ENCODE measurements around the gene CDH4.

CDH4 gene

DNA sequence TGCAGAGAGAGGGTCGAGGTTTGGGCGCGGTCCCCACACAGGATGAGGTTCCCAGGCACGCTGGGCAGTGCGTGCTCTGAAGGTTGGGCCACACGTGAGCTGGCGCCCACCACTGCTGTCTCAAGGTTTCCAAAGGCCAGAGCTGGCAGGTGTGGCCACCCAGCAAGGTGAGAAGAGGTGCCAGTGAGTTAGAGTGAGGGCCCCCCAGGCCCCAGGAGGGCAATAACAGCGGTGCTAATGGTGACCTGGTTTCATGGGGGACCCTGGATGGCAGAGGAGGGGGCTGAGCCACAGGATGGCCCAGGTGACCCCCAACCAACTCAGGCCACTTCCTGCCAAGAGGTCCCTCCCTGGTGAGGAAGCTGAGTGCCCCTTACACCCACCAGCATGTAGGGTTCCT lies 628.6 kb downstream of the CDH4 start:
- no peak for DNase-seq (ENCODE audit: low spot score)

GRCh38 chr20:61881416-61881815 lies 629.4 kb downstream of the CDH4 start:
- no peak for DNase-seq (ENCODE audit: low spot score)

DNA sequence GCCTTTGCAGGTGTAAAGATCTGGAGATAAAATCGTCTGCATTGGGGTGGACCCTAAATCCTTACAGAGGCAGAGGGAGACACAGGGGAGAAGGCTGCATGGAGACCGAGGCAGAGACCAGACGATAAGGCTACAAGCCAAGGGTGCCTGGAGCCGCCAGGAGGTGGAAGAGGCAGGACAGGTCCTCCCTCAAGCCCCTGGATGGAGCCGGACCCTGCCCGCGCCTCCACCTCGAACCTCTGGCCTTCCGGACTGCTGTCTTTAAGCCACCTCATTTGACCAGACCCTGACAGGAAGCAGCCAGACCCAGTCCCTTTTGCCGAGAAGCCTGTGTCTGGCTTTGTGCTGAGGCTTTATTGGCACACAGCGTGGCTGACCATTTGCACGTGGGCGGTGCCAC lies 629.8 kb downstream of the CDH4 start:
- DNase-seq (ENCODE audit: low spot score), result no peak

GRCh38 chr20:61882716-61883615 lies 630.9 kb downstream of the CDH4 start:
- no peak for DNase-seq (ENCODE audit: low spot score)

DNA sequence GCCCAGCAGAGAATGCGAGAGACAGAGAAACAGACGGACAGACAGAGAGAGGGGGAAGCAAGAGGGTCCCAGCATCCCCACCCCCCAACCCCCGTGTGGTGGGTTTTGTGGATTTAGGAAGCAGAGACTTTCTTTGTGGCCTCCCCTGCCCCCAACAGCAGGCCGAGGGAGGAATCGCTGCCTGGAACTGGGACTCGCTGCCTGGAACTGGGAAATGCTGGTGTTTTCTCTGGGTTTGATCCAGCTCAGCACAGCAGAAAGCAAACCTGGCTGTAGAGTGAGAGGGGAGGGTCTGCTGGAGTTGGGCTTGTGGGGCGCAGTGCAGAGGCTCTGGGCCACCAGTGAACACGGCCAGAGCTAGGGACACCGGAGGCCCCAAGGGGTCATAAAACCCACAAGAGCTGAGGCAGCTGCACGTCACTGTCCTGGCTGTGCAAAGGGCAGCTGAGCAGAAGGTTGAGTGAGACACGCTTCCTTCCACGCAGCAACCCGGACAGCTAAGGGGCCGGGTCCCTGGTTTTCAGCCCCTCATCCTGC lies 631.9 kb downstream of the CDH4 start:
- no peak for DNase-seq (ENCODE audit: low spot score)

DNA sequence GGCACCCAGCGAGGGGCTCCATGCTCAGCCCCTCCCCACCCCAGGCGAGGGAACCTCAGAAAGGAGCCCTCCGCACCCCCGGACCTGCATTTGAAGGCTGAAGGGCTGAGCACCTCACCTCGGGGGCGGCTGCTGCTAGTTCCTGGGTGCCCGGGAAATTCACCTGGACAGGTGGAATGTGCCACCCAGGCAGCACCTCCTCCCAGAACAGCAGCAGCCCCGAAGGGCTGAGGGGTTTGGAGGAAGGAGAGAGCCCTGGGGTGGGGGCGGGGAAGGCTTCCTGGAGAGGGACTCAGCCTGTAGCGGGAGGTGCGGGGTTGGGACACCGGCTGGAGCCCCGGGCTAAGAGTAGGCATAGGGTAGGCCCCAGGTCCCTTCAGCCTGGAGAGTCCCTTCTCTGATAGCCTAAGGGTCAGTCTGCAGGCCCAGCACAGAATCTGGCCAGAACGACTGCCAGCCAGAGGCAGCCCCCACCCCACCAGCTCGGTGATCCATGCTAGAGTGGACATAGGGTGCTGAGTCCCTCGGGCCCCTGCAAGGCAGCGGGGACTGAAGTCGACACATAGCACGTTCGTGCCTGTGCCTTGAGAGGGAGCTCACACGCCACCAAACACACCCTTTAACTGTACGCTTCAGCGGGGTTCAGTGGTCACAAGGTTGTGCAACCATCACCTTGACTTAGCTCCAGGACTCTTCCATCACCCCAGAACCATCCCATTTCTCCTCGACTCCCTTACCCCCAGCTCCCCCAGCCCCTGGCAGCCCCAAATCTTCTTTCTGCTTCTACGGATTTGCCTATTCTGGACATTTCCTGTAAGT lies 632.7 kb downstream of the CDH4 start:
- DNase-seq (ENCODE audit: low spot score), result no peak

DNA sequence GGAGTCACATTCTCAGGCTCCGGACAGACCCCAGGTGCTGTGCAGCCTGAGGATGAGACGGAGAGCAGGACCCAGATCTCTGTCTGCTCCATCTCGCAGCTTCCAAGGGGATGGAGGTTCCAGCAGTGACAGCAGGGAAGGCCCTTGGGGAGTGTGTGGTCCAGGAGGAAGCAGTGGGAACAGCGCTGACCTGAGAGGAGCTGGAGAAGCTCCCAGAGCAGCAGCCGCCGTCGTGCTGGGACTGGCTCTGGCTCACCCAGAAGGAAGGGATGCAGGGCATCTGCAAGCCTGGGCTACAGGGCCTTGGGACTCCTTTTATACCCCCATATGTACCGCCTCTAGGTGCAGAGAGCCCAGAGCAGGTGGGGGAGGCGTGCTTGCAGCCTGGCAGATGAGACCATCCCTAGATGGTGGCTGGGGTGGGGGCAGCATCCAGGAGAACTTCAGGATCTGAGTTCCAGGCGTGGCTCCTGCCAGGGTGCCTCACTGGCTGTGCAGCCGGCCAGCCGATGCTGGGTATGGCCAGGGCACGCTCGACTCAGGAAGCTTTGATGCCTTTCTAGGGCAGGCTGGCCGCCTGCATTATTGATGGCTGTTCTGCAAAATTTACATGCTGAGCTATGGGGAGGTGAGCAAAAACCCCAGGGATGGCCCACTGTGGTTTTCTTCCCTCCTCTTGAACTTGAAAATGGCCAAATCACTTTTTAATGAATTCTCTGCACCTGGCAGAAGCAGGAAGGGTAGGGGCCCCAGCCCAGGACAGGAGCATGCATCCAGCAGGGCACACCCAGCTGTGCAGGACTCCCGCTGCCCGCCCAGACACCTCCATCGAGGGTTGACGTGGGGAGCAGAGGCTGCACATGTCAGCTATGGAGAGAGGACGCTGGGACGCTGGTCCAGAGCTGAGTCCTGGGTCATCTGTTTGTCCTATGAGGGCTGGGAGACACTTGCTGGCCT lies 634.0 kb downstream of the CDH4 start:
- DNase-seq (ENCODE audit: low spot score), result no peak

GRCh38 chr20:61886721-61887595 lies 634.9 kb downstream of the CDH4 start:
- DNase-seq (ENCODE audit: low spot score), result peak; percentile 42

- DNase-seq (ENCODE audit: low spot score), result no peak
Observed at GRCh38 chr20:61887596-61888093, 635.6 kb downstream of the CDH4 start.

DNA sequence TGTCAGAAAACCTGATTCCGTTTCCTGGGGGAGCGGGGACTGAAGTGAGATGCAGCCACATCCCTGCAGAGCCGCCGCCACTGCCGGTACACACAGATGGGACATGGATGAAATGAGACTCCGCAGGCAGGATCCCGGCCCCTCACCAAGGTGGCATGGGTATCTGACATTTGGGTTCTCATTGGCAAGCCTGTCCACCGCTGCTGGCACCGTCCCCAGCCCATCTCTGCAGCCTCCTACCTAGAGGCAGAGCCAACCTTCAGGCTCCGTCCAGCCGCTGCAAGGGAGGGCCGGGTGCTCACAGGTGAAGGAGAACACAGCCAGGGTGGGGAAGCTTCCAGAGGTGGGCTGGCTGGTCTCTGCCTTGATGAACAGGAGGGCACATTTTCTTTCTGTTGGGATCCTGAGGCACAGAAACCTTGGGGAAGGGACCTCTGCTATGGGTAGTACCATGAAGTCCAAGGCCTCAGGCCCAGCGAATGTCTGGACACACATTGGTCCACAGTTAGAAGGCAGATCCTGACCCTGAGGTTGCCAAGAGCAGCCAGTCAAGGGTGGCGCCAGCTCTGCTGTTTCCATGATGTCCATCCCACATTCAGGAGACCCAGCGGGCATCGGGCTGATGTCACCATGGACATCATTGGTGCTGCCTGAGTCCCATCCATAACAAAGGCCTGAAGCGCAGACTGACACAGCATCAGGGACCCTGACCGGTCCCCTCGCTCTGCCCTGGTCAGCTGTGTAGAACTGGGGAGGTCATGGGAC lies 636.2 kb downstream of the CDH4 start:
- DNase-seq (ENCODE audit: low spot score), result no peak

- DNase-seq (ENCODE audit: low spot score), result no peak
Observed at GRCh38 chr20:61889659-61890058, 637.6 kb downstream of the CDH4 start.

DNA sequence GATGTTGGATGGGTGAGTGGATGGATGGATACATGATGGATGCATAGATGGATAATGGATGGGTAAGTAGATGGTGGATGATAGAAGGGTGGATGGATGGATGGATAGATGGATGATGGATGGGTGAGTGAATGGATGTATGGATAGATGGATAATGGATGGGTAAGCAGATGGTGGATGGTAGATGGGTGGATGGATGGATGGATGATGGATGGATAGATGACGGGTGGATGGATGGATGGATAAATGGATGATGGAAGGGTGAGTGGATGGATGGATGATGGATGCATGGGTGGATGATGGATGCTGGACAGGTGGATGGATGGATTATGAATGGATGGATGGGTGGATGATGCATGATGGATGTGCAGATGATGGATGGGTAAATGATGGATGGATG lies 638.1 kb downstream of the CDH4 start:
- DNase-seq (ENCODE audit: low spot score), result no peak

DNA sequence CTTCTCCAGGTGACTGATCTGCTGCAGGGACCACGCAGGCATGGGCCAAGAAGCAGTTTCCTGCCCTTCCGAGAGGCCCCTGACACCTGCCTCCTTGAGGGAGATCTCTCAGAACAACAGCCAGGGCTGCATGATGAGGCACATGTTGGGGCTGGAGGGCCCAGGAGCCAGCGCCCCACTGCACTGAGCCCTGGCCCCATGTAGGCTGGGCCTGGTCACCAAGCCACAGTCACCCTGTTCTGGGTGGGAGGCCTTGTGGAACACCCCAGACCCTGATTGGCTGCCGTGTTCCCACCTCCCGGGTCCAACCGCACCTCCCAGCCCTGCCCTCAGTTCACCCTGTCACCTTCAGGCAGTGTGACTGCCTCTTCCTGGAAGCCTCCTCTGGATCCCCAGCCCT lies 639.4 kb downstream of the CDH4 start:
- DNase-seq (ENCODE audit: low spot score), result no peak

- no peak for DNase-seq (ENCODE audit: low spot score)
Observed at GRCh38 chr20:61891916-61892649, 640.0 kb downstream of the CDH4 start.

DNA sequence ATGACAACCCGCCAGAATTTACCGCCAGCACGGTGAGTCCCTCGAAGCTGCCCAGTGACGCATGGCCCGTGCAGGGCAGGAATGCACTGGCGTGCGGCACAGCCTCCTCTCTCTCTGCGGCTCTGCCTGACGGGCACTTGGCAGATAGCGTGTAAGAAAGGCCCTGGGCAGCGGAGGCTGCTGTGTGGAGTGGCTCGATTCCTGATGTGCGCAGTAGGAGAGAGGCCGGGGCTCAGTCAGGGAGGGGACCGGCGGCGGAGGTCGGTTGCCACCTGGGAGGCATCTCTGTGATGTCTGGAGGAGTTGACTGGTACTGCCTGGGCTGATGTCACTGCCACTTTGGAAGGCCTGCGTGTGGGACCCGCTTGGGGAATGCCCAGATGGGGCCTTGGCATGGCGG lies 643.0 kb downstream of the CDH4 start:
- DNase-seq (ENCODE audit: low spot score), result no peak

DNA sequence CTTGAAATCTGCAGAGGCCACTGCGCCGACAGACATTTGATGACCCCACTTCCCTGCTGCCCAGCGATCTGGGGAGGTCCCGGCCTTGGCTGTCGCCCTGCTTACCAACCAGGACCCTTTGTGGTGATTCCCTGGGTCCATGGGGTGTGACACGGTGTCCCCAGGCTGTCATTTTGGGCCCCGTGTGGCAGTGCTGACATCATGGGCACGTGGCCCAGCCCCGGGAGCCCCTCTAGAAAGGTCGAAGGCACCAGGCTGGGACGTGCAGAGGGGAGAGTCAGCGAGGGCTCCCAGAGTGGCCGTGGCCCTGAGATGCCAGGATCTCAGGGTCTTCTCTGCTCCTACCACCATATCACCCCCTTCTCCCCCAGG lies 643.6 kb downstream of the CDH4 start:
- DNase-seq (ENCODE audit: low spot score), result no peak

DNA sequence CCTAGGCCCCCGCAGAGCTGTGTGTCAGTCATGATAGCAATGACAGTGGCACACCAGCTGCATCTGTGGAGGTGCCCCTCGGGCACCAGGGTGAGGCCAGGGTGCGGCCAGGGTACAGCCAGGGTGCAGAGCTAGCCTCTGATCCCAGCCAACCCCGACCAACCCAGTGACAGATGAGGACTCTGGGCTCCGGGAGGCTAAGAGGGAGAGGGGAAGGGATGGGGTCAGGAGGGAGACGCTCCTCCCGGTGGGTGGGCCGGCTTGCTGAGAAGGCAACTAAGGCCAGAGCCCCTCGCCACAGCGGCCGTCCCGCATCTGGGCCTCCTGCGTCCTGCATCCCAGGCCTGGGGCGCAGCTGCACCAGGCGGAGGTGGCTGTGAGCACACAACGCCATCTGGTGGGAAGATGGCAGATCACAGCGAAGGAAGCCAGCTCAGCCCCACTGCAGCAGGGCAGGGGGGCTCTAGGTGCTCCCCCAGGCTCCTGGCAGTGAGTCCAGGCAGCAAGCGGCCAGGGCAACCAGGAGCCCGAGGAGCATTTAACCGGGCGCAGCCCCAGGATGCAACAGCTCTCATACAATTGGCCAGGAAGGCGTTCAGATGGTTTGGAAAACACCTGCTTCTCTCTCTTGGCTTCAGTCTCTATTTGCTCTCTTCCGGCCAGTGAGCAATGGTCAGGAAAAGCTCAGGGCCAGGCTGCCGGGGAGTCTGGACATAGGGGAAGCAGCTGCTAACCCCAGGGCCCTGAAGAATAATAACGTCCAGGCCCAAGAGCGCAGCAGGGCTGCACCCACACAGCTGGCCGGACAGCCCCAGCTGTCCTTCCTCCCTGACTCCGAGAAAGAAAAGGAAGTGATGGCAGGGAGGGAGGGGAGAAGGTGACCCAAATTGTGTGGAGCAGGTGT lies 644.2 kb downstream of the CDH4 start:
- peak; percentile 33 for DNase-seq (ENCODE audit: low spot score)
